Dermis microvascular lymphatic vessel endothelial cell (primary cell): ENCODE measurements around the gene SLC18A3. TPM values are rescaled to one million over a fixed set of nuclear protein-coding genes. Genes with fewer than 3 reads are reported as not detected.

Source experiments
- DNase-seq, 2 donors: peaks; one replicate each; pipeline versions ENCODE4 v3.0.0 to v3.0.0-alpha.2; 2010; ENCODE audit warnings: low read depth in 2 of 2
- total RNA-seq: library from RNA; depleted of rRNA; stranded (reverse); fragments of >200 nt; gene quantifications from 2 replicates; pipeline ENCODE4 v1.2.1, GENCODE V29; 2014

Gene SLC18A3
- total RNA-seq, 1 donor from 2014 or later, result not detected

GRCh38 chr10:49627038-49627437 lies 16.9 kb downstream of the SLC18A3 start:
- DNase-seq, result no peak

GRCh38 chr10:49627644-49628247 lies 17.6 kb downstream of the SLC18A3 start:
- no peak for DNase-seq

GRCh38 chr10:49628599-49628998 lies 18.5 kb downstream of the SLC18A3 start:
- DNase-seq, result no peak

- DNase-seq, result no peak
Observed at GRCh38 chr10:49629431-49629881, 19.3 kb downstream of the SLC18A3 start.

- DNase-seq, result no peak
Observed at GRCh38 chr10:49631975-49632374, 21.9 kb downstream of the SLC18A3 start.

- DNase-seq, result no peak
Observed at GRCh38 chr10:49632406-49633317, 22.6 kb downstream of the SLC18A3 start.

- no peak for DNase-seq
Observed at GRCh38 chr10:49633327-49634068, 23.4 kb downstream of the SLC18A3 start.

GRCh38 chr10:49634069-49634660 lies 24.1 kb downstream of the SLC18A3 start:
- no peak for DNase-seq

- no peak for DNase-seq
Observed at GRCh38 chr10:49642311-49642710, 32.2 kb downstream of the SLC18A3 start.

GRCh38 chr10:49643241-49644034 lies 33.3 kb downstream of the SLC18A3 start:
- DNase-seq, result no peak

GRCh38 chr10:49644035-49644646 lies 34.0 kb downstream of the SLC18A3 start:
- DNase-seq, result no peak

GRCh38 chr10:49645417-49645816 lies 35.3 kb downstream of the SLC18A3 start:
- no peak for DNase-seq

GRCh38 chr10:49645871-49646870 lies 36.1 kb downstream of the SLC18A3 start:
- DNase-seq, result no peak

- DNase-seq, result no peak
Observed at GRCh38 chr10:49647554-49647953, 37.4 kb downstream of the SLC18A3 start.

- no peak for DNase-seq
Observed at GRCh38 chr10:49647985-49648795, 38.1 kb downstream of the SLC18A3 start.

GRCh38 chr10:49649294-49649693 lies 39.2 kb downstream of the SLC18A3 start:
- no peak for DNase-seq

- DNase-seq, result no peak
Observed at GRCh38 chr10:49649936-49650723, 40.0 kb downstream of the SLC18A3 start.

GRCh38 chr10:49650724-49651034 lies 40.6 kb downstream of the SLC18A3 start:
- DNase-seq, result no peak
